Thoracic aorta (tissue), 2 donors: ENCODE results near the gene CCDC3. TPM values are rescaled to one million over a fixed set of nuclear protein-coding genes. Genes with fewer than 3 reads are reported as not detected.

Experiments used
- ATAC-seq: fragments of 150-250 bp; one replicate; pipeline ENCODE4 v1.8.0; 2017; ENCODE audit warnings: low read depth; ENCODE audit not compliant: insufficient number of reproducible peaks, low FRiP score
- DNase-seq: peaks from one replicate; pipeline ENCODE4 v3.0.0-alpha.2; 2020; ENCODE audit warnings: low spot score
- H3K27ac ChIP-seq, 2 donors: fragments of 200-600 bp; sonication (generic); 1 replicate in 1 of 2; 2 replicates in 1 of 2; pipeline ENCODE4 v1.5.1; 2016; ENCODE audit warnings: mild to moderate bottlenecking in 2 of 2, moderate library complexity in 2 of 2
- H3K27me3 ChIP-seq: fragments of 200-600 bp; sonication (generic); replicated peaks from 2 replicates; pipeline ENCODE4 v1.6.0; 2016; ENCODE audit warnings: mild to moderate bottlenecking; ENCODE audit not compliant: insufficient read depth
- H3K36me3 ChIP-seq: fragments of 200-600 bp; sonication (generic); one replicate; pipeline ENCODE4 v1.5.1; 2016
- H3K4me1 ChIP-seq, 2 donors: fragments of 200-600 bp; sonication (generic); 1 replicate in 1 of 2; 2 replicates in 1 of 2; pipeline versions ENCODE4 v1.5.1 to v1.6.0; 2016; ENCODE audit warnings: low read depth in 2 of 2, mild to moderate bottlenecking in 1 of 2; ENCODE audit not compliant: control insufficient read depth in 1 of 2
- H3K4me3 ChIP-seq: fragments of 200-600 bp; sonication (generic); 2 replicates; pipeline ENCODE4 v1.5.1; 2016; ENCODE audit warnings: mild to moderate bottlenecking
- H3K9me3 ChIP-seq: fragments of 200-600 bp; sonication (generic); 2 replicates; pipeline ENCODE4 v1.5.1; 2016
- total RNA-seq, 2 donors: library from RNA; depleted of rRNA; stranded (reverse); fragments of >200 nt; gene quantifications; one replicate each; pipeline versions ENCODE4 v1.1.0 to v1.2.3, GENCODE V29; 2016
- TF ChIP-seq, protein P1 (sequence below): fragments of 200-600 bp; sonication (generic); IDR thresholded peaks from one replicate; pipeline ENCODE4 v1.5.1; 2019; ENCODE audit warnings: antibody characterized with exemption

The CCDC3 gene
- total RNA-seq, 2 donors from 2014 or later, result 127 to 137 TPM

DNA sequence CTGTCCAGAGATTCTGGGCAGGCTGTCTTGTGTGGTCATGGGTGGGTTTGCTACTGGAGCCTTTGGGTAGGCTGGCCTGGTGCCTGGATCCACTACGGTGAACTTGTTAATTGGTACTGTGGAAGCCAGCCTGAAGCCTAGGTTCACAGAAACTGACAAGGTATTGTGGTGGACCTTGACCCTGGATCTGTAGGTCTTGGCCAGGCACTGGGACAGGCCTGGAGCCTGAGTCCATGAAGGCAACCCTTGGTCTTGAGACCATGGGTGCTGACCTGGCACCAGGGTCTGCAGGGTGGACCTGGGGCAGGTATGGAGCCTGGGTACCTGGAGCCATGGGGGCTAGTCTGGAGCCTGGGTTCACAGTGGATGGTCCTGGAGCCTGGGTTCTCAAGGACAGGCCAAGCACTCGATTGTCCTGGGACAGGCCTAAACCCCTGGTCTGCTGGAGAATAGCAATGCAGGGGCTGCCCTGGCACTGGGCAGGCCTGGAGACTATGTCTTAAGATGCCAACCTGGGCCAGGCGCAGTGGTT lies 85.8 kb downstream of the CCDC3 start:
- Histone ChIP-seq H3K9me3 (no peaks in the 10 kb centered on the region), H3K4me1 (peaks cover 7 to 22% of the 10 kb centered on the region in 2 donors), H3K27ac (no peak overlapping the region), H3K27me3 (no peaks in the 10 kb centered on the region), H3K36me3 (no peaks in the 10 kb centered on the region), H3K4me3 (no peak overlapping the region)
- no peak for DNase-seq
- ATAC-seq, result no peak
- TF ChIP-seq, protein P1, sequence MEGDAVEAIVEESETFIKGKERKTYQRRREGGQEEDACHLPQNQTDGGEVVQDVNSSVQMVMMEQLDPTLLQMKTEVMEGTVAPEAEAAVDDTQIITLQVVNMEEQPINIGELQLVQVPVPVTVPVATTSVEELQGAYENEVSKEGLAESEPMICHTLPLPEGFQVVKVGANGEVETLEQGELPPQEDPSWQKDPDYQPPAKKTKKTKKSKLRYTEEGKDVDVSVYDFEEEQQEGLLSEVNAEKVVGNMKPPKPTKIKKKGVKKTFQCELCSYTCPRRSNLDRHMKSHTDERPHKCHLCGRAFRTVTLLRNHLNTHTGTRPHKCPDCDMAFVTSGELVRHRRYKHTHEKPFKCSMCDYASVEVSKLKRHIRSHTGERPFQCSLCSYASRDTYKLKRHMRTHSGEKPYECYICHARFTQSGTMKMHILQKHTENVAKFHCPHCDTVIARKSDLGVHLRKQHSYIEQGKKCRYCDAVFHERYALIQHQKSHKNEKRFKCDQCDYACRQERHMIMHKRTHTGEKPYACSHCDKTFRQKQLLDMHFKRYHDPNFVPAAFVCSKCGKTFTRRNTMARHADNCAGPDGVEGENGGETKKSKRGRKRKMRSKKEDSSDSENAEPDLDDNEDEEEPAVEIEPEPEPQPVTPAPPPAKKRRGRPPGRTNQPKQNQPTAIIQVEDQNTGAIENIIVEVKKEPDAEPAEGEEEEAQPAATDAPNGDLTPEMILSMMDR, result no peak

DNA sequence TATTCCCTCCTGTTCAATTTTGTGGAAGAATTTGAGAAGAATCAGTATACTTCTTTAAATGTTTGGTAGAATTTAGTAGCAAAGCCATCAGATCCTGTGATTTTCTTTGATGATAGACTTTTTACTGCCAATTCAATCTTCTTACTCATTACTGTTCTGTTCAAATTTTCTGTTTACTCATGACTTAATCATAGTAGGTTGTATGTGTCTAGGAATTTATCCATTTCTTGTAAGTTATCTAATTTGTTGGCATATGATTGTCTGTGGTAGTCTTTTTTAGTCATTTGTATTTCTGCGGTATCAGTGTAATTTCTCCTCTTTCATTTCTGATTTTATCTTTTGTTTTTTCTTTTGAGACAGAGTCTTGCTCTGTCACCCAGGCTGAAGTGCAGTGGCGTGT lies 87.4 kb downstream of the CCDC3 start:
- no peak for DNase-seq
- TF ChIP-seq, protein P1, result no peak
- no peaks in the 10 kb centered on the region for H3K9me3 ChIP-seq
- peaks cover 0 to 20% of the 10 kb centered on the region in 2 donors for H3K4me1 ChIP-seq
- no peak overlapping the region for H3K27ac ChIP-seq
- H3K36me3 ChIP-seq, result no peaks in the 10 kb centered on the region
- no peaks in the 10 kb centered on the region for H3K27me3 ChIP-seq
- ATAC-seq, result no peak
- no peak overlapping the region for H3K4me3 ChIP-seq

DNA sequence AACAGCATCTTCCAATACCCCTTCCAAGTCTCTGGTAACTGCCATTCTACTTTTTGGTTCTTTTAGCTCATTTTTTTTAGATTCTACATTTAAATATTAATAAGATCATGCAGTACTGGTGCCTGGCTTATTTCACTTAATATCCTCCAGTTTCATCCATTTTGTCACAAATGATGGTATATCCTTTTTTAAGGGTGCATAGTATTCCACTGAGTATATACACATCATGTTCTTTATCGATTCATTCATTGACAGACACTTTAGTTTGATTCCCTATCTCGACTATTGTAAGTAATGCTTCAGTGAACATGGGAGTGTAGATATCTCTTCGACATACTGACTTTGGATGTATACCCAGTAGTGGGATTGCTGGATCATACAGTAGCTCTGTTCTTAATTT lies 89.7 kb downstream of the CCDC3 start:
- DNase-seq, result no peak
- peaks cover 0 to 23% of the 10 kb centered on the region in 2 donors for H3K4me1 ChIP-seq
- H3K36me3 ChIP-seq, result no peaks in the 10 kb centered on the region
- H3K27ac ChIP-seq, result no peak overlapping the region
- H3K27me3 ChIP-seq, result no peaks in the 10 kb centered on the region
- H3K4me3 ChIP-seq, result no peak overlapping the region
- no peaks in the 10 kb centered on the region for H3K9me3 ChIP-seq
- TF ChIP-seq, protein P1, result no peak
- ATAC-seq, result no peak

DNA sequence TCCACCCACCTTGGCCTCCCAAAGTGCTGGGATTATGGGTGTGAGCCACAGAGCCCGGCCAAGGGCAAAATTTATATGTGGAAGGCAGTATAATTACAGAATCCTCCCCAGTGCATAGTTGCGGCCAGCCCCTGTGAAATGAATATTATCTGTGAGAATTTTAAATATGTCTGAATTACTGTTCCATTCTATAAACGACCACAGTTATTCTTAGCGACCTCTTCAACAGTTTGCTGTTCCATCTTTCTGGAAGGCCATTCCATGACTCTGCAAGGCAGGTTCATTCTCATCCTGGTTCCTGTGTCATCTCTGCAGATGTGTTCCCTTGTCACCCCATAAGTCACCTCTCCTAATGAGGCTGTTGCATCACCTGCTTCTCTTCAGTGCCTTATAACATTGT lies 90.7 kb downstream of the CCDC3 start:
- DNase-seq (no peak), ATAC-seq (no peak)
- Histone ChIP-seq H3K9me3 (no peaks in the 10 kb centered on the region), H3K4me3 (no peak overlapping the region), H3K36me3 (no peaks in the 10 kb centered on the region), H3K27ac (no peak overlapping the region), H3K27me3 (no peaks in the 10 kb centered on the region), H3K4me1 (peaks cover 3 to 32% of the 10 kb centered on the region in 2 donors)
- TF ChIP-seq, protein P1, result no peak

DNA sequence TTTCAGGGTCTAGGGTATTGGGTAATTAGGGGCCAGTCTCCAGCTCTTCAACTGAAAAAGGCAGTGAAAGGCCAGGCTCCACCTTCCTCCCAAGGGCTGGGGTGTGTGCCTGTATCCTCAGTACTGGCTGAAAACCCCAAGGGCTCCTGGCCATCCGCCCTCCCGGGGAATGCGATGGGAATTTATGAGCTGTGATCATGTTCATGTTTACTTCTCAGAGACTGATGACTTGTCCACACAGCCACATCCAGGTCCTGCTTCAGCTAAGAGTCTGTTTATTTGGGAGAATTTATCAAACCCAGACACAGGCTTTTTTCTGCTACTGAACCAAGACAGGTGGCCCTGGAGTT lies 91.7 kb downstream of the CCDC3 start:
- H3K4me3 ChIP-seq, result no peak overlapping the region
- no peaks in the 10 kb centered on the region for H3K36me3 ChIP-seq
- peaks cover 3 to 43% of the 10 kb centered on the region in 2 donors for H3K4me1 ChIP-seq
- H3K27ac ChIP-seq, result no peak overlapping the region
- ATAC-seq (no peak), DNase-seq (no peak)
- no peaks in the 10 kb centered on the region for H3K9me3 ChIP-seq
- no peaks in the 10 kb centered on the region for H3K27me3 ChIP-seq
- TF ChIP-seq, protein P1, result no peak
